ENCODE results near the gene TBC1D5.

The TBC1D5 gene

DNA sequence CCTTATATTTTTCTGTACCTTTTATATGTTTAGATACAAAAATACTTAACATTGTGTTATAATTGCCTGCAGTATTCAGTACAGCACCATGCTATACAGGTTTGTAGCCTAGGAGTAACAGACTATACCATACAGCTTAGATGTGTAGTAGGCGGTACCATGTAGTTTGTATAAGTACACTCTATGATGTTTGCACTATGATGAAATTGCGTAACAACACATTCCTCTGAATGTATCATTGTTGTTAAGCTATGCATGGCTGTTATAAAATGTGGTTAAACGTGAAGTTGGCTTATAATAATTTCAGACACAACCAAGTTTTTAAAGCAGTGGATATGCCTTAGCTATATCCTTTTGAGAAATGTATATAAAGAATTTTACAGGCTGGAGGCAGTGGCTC is 529.3 kb downstream of the TBC1D5 start:
- DNase-seq (ENCODE audit: low spot score) = no peak

DNA sequence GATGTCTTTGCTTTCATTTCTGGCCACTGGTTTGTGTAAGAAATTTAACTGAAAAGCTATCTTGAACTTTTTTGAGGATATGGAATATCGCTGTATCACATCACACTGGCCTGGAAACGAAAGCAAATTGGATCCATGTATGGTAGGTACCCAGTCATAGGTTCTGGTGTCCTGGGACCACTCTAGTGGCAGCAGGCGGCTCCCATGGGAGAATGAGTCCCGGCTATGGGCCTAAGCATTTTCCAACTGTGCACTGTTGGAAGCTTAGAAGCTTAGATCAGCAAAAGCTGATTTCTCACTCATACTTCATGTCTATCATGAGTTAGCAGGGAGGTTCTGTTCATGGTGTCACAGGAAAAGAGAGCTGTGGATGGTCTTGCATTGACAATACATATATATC is 534.5 kb downstream of the TBC1D5 start:
- DNase-seq (ENCODE audit: low spot score) = no peak

DNA sequence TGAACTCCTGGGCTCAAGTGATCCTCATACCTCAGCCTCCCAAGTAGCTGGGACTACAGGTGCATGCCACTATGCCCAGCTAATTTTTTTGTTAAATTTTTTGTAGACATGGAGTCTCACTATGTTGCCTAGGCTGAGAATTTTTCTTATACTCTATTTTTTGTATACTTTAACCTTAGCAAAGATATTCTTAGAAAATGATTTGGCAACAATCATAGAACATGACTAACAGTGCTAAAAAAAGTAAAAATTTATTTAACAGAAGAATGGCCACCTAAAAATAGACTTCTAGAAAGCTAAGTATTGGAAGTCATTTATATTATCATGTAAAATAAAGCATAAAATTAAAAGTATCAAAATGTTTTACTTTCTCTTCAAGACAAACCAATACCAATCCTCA is 535.4 kb downstream of the TBC1D5 start:
- no peak for DNase-seq (ENCODE audit: low spot score)

DNA sequence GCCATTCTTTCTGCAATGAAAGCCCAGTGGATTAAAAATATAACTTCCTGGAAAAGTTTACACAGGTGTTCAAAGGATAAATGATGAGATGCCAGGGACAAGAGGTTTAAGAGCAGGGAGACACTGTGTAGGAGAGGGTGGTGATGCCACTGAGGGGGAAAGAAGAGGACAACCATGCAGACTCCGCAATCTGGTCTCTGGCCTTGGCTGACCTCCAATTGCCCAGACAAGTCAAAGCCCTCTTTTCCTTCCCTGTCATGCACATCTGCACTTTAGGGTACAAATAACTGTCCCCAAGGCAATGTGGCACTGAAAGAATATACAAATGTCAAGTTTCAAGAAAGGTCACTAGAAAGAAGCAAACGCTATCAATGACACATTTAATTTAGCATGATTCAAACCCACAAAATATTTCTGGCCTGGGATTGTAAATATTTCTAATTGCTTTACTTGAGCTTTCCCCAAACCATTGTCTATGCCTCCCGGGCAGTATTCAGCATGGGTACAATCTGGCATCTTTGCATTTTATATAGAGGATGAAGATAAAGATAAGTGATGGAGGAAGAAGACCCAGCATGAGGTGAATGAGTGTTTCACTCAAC is 538.3 kb downstream of the TBC1D5 start:
- DNase-seq (ENCODE audit: low spot score) = no peak

DNA sequence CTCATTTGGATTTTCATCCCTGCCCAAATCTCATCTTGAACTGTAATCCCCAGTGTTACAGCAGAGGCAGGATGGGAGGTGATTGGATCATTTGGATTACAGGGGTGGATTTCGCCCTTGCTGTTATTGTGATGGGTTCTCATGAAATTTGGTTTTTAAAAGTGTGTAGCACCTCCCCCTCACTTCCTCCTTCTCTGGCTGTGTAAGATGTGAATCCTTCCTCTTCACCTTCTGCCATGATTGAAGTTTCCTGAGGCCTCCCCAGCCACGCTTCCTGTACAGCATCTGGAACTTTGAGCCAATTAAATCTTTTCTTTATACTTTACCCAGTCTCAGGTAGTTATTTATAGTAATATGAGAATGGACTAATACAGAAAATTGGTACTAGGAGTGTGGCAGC is 540.9 kb downstream of the TBC1D5 start:
- no peak for DNase-seq (ENCODE audit: low spot score)

DNA sequence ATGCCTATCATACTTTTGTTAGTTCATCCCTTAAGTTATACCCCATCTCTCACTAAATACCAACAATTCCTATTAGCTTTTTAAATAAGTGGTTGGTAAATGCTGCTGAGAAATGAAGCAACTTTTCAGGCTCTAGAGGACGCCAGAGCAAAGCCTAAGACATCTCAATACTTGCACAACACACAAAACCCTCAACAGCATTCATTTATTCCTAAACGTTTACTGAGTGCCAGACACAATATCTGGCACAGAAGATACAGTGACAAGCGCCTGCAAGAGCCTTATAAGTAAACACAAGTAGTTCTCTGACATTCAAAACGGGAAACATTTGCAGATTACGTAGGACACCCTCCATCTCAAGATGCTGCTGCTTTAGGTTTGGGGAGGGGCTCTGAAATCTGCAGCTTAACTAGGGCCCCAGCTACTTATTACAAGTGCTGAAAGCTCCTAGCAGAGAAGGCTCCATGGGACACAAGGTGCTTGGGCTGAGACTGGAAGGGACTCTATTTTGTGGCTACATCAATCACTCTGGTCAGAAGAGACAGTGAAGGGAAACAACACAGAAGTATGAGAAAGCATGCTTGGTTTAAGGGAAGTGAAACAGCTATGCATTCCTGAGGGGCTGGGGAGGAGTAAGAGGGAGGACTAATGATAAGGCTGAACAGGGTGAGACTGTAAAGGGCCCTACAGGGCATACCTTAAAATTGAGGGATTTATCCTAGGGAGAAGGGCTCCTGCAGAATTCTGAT is 546.4 kb downstream of the TBC1D5 start:
- DNase-seq (ENCODE audit: low spot score) = peak; percentile 74

DNA sequence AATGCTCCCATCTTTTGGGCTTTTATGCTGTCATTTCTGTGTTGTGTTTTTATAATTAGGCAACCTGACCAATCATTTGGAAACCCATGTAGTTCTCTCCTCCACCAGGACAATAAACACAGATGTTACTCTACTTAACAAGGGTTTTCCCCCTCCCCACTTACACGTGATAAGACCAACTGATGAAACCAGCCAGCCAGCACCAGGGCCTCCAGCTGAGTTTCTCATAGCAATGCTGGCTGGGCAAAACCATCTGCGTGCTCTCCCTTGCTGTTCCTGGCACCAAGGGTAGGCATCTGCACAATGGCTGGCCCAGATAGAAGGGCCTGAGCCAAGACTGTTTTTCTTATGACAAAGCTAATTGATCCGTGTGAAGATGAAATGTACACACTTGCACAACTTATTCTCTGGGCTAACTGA is 547.2 kb downstream of the TBC1D5 start:
- DNase-seq (ENCODE audit: low spot score) = peak; percentile 86

DNA sequence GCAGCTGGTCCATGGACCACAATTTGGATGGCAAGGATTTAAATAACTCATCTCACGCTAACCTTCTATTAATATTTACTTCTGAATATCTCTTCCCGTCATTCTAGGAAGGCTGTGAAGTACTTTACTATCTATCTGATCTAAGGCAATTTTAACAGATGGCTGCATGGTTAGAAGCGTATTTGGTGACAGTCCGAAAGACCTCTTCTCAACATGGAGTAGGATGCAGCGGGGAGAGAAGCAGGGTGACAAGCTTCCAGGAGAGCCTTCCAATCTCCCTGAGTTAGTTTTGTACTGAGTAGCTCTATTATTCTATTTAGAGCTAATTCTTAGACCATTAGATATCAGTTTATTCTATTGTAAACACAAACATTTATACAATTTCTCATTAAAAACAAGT is 548.3 kb downstream of the TBC1D5 start:
- DNase-seq (ENCODE audit: low spot score) = no peak

DNA sequence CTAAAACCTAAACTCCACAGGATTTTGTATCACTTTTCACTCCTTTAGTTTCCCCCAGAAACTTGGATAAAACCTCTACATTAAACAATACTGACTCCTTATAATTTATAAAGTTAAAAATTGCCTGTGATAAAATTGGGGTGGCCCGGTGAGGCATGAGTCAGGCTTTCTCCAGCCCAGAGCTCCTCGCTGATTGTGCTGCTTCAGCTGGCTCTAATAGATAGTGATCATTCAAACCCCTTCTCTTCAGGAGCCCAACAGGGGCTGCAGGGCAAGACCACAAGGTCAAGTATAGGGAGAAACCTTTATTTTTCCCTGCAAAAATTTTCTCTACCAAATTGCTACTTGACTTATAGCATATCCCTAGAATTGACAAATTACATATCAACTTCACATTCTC is 549.4 kb downstream of the TBC1D5 start:
- no peak for DNase-seq (ENCODE audit: low spot score)

DNA sequence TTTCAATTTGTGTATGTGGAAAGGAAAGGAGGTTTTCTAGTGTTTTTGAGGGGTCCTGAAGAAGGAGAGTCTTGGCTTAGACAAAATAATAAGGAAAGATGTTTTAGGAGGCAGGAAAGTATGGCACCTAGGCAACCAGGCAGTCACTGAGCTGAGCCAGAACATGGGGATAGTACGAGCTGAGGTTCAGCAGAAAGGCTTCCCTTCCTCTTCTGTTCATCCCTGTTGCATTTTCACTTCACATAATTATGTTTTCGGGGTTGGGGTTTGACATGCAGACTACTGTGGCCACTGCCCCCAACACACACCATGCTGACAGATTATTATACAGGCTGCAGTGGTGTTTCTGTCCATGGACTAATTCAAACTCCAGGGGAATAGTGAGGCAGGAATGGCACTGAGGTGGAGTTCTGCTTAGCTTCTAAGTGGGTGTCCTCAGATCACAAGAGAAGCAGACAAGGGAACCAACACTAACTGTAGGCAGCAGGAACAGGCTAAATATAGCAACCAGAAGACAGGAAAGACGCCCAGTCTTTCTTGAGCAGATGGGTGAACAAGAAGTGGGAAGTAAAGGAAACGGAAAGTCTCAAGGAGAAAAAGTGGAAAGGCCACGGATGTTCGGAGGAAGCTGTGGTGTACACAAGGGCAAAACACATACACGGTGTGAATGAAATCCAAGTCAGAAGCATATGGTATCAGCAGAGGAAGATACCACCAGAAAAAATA is 551.9 kb downstream of the TBC1D5 start:
- DNase-seq (ENCODE audit: low spot score) = peak; percentile 63

DNA sequence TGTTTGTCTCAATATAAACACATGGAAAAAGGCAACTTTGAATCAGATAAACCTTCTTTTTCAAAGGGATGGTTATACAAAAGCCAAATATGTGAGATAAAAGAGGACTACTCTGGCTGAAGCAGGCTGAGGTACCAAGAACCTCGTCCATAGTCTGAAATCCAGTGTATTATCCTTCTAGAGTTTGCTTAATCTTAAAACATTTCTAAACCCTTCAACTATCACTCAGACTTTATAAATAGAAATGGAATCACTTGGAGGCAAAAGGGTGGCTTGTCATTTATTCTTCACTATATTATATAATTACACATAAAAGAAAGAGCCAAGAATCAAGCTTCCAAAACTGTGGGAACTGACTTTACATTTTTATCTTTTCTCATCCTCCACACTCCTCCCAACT is 554.1 kb downstream of the TBC1D5 start:
- DNase-seq (ENCODE audit: low spot score) = peak; percentile 40

DNA sequence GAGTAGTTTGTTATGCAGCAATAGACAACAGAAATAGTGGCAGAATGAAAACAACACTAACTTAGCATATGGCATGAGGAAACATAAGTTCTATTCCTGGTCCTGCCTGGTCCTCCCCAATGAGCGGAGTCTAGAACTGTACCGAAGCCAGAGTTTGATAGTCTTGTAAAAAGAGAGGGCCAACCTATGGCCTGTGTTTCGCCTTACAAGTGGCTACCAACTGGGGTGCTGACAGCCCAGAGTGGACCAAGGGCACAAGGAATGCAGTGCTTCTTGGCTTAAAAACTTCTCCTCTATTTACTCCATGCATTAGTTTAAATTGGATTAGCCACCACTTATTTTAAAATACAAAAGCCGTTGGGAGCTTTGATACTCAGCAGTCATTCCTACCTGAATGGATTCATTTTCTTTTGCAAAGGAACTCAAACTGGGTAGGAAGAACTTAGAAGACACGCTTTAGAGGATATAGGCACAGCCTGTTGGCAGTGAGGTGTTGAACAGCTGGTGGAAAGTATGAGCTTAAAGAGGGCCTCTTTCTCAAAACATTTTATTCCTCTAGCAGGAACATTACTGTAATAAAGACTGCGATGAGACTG is 554.7 kb downstream of the TBC1D5 start:
- no peak for DNase-seq (ENCODE audit: low spot score)

DNA sequence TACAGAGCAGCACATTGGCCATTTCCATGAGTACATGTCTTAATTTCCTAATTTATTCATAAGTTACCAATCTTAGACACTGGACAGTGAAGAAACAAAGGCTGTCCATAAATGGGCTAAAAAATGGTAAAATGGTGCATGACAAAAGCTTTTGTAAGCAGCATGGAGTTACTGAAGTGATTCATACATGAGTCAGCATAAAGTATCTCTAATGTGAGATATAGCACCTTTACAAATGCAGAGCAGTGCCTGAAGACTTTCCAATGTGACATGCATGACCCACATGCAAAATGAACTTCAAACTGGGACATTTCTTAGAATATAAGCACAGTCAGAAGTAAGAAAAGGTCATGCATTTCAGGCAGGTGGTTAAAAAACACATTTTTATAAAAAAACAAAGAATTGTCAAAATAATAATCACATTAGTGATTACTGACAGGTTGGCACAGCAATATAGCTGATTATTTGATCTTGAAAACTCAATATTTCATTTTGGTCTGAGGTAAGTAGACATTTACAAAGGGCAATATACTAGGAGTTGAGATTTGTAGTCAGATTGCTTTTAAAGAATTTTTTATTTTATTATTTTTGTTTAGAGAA is 558.4 kb downstream of the TBC1D5 start:
- DNase-seq (ENCODE audit: low spot score) = no peak

DNA sequence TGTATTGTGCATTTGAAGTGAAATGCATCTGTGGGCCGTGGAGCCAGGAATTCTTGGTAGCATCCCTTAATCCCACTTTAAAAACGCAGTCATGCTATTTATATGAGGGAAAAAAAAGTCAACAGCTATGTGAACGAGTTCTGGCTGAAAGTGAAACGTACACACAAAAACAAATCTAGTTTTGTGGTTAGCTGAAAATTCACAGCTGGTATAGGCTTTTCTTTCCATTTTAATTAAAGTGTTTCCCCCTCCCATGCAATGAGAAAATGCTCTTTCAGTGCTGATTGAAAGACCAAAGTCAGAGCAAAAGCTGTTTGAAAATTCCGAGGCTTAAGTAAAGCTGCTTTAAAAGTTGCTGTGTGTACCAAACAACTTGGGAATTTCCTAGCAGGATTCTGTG is 560.3 kb downstream of the TBC1D5 start:
- no peak for DNase-seq (ENCODE audit: low spot score)

DNA sequence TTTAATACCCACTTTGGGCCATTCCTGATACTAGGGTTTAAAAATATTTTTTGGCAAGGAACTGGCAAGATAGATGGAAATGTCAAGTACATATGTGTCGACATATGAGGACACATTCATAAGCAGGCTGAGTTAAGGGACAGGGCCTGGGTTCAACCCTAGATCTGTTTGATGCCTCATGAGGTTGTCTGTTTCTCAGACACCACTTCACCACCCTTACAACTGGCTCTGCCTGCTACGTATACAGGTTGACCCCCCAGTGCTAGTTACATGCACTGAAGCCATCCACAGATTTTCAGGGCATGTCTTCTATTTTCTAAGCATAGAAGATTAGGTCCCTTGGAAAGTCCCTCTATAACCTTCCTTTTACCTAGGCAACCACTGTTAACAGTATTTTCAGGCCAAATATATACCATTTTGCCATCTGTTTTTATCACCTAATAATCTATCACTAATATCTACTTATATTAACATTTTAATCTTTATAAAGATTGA is 561.0 kb downstream of the TBC1D5 start:
- DNase-seq (ENCODE audit: low spot score) = no peak

DNA sequence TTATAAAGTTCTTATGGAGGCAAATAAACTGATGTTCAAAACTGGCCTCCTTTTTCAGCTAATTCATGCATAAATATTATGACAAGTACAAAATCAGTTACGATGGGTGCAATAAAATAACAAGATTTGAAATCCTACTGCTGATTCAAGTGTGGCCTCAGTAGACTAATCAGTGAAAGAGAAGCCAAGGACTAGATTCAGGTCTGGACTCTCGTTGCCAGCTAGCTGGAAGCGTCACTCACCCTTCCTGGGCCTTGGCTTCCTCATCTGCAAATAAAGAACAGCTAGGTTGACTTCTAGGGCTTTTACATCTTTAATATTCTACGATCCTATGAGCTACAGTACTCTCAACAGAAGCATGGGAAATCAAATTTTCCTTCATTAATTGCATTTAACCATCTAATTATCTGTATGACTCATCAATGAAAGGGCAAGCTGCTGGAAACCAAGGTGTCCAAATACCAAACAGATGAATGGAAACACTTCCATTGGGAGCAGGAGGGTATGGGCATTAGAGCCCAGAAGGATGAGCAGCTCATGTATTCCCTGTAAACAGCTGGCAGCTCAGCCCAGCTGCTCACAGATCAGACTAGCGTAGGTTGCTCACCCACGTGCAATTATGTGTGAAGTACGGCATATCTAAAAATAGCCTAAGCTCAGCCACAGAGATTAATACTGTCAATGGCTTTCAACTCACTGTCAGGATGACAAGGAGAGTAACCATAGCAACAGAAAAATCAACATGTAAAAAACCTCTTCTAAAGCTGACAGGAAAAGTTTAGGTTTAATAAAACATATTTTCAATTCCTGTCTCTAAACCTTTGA is 562.8 kb downstream of the TBC1D5 start:
- DNase-seq (ENCODE audit: low spot score) = peak; percentile 76

DNA sequence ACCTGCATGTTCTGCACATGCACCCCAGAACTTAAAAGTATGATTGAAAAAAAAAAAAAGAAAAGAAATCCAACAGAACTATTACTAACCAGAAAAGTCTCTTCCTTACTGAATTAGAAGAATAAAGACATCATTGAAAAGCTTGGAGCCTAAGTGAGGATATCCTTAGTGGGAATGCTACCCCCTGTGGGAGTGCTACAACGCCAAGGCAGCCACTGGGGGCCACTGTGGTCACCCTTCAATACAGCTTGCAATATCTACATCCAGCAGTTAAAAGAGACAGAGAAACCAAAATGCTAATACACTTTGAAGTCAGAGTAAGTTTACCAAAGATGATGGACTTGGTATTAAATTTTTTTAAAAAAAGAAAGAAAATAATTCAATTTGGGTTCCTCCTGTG is 565.7 kb downstream of the TBC1D5 start:
- DNase-seq (ENCODE audit: low spot score) = no peak

DNA sequence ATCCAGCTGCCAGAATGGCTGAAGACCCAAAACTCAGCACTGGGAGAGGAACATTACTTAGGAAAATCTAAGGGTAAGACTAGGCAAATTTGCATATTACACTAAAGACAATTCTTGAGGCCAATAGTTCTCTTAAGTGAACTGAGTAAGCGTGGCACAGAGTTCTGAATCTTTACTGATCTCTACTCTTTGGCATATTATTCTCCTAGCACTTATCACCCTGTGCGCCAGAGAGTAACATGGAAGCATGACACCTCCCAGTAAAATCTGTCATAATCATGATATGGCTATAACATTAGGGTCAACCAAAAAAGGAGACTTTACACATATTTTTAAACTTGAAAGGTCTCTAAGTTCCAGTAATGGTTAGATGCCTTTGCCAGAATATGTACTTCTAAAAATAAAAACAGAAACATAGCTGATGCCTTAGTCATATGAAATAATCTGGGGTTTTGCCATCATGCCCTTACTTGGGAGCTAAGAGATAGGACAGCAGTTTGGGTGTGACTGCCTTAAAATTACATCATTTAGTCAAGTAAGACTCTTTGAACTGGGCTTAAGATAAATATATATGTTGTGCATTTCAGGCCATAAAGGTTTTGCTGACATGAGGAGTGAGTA is 567.1 kb downstream of the TBC1D5 start:
- no peak for DNase-seq (ENCODE audit: low spot score)

DNA sequence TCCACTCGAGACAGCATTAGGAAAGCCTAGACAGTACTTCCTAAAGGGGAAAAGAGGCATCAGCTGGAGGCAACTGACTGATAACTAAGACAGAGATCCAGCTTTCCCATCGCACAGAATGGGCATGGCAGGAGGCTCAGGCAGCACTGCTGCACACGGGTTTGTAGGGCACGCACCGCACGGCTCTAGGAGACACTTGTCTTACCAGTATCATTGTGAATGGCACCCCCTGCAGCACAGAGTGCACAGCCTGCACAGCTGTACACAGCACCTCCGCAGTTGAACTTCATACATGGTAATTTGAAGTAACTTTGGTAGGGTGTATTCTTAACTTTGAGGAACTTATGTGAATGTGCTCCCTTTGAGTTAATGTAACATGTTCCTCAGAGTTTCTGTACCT is 576.1 kb downstream of the TBC1D5 start:
- DNase-seq (ENCODE audit: low spot score) = no peak

DNA sequence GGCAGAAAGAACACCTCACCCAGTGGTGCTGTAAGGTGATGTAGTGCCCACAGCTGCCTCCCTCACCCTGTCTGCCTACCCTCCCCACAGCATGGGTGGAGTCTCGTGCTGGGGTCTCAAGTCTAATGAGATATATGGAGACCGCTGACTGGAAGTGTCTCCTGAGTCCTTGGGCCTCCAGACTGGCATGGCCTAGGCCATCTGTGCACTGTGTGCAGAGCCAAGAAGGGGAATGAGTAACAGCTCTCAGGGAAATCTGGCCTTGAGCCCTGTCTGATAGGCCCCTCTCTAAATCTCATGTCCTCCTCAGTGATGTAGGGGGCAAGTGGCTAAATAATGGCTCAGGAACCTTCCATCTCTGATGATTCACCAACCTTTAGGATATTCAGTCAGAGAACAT is 580.3 kb downstream of the TBC1D5 start:
- DNase-seq (ENCODE audit: low spot score) = no peak

DNA sequence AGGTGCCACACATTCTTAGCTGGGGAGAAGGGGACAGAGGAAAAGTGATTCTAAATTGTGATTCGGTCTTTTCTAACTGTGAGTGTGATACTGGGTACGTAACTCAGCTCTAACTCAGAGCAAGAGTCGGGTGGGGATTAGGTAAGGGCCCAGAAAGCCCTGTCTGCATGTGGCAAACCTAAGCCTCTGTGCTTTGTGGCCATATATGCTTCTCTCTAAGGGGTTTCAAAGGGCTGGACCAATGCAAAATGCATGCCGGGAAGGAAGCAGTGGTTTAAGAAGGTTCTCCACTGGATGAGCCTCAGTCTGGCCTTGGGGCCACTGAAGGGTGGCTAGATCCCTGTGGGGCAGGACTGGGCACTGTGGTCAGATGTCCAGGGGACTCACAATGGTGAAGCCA is 581.8 kb downstream of the TBC1D5 start:
- DNase-seq (ENCODE audit: low spot score) = no peak
